Omental fat pad (tissue), 4 donors: ENCODE results near the gene TAS2R41. TPM values are rescaled to one million over a fixed set of nuclear protein-coding genes. Genes with fewer than 3 reads are reported as not detected.

Source experiments
- ATAC-seq: fragments of 150-250 bp; one replicate; pipeline ENCODE4 v1.9.1; 2016; ENCODE audit warnings: mild to moderate bottlenecking, moderate library complexity; ENCODE audit not compliant: low FRiP score
- DNase-seq: peaks from one replicate; pipeline ENCODE4 v3.0.0-alpha.2; 2019; ENCODE audit warnings: low spot score
- total RNA-seq, 4 donors: library from RNA; depleted of rRNA; stranded (reverse); fragments of >200 nt; gene quantifications; one replicate each; pipeline ENCODE4 v1.1.0, GENCODE V29; 2016
- TF ChIP-seq, protein P1 (sequence below), 3 donors: fragments of 450-650 bp; IDR thresholded peaks; one replicate each; pipeline ENCODE4 v1.5.1; 2016 to 2017; ENCODE audit warnings: antibody characterized with exemption in 3 of 3, mild to moderate bottlenecking in 3 of 3, moderate library complexity in 2 of 3

Gene TAS2R41
- total RNA-seq, 4 donors from 2014 or later: not detected

DNA sequence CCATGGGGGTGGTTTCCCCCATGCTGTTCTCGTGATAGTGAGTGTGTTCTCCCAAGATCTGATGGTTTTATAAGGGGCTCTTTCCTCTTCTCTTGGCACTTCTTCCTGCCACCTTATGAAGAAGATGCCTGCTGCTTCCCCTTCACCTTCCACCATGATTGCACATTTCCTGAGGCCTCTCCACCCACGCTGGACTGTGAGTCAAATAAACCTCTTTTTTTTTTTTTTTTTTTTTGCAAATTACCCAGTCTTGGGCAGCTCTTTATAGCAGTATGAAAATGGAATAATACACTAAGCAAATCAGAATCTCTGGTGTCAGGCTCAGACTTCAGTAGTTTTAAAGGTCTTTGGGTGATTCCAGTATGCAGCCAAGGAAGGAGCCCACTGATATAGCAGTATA lies 28.2 kb downstream of the TAS2R41 start:
- ATAC-seq (no peak), DNase-seq (no peak)
- TF ChIP-seq, protein P1, sequence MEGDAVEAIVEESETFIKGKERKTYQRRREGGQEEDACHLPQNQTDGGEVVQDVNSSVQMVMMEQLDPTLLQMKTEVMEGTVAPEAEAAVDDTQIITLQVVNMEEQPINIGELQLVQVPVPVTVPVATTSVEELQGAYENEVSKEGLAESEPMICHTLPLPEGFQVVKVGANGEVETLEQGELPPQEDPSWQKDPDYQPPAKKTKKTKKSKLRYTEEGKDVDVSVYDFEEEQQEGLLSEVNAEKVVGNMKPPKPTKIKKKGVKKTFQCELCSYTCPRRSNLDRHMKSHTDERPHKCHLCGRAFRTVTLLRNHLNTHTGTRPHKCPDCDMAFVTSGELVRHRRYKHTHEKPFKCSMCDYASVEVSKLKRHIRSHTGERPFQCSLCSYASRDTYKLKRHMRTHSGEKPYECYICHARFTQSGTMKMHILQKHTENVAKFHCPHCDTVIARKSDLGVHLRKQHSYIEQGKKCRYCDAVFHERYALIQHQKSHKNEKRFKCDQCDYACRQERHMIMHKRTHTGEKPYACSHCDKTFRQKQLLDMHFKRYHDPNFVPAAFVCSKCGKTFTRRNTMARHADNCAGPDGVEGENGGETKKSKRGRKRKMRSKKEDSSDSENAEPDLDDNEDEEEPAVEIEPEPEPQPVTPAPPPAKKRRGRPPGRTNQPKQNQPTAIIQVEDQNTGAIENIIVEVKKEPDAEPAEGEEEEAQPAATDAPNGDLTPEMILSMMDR (IDR thresholded peaks at IDR 0.05): no peak

DNA sequence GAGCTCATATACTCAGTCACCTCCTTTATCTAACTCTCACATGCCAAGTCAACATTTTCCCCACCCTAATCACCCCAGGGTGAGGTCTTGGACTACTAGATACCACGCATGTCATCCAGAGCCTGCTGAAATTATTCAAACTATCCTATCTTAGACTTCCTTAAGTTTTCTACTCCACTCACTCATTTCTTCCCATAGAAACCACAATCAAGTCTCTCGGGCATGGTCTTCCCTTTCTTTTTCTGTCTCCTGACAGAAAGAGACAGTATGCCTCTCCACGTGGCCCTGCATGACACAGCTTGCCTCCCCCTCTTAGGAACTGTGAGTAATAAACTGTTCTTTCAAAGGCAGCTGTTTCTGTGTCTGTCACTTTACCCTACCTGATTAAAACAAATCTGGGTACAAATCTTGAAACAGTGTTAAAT lies 29.4 kb downstream of the TAS2R41 start:
- ATAC-seq (no peak), DNase-seq (no peak)
- TF ChIP-seq, protein P1 (IDR thresholded peaks at IDR 0.05): no peak

DNA sequence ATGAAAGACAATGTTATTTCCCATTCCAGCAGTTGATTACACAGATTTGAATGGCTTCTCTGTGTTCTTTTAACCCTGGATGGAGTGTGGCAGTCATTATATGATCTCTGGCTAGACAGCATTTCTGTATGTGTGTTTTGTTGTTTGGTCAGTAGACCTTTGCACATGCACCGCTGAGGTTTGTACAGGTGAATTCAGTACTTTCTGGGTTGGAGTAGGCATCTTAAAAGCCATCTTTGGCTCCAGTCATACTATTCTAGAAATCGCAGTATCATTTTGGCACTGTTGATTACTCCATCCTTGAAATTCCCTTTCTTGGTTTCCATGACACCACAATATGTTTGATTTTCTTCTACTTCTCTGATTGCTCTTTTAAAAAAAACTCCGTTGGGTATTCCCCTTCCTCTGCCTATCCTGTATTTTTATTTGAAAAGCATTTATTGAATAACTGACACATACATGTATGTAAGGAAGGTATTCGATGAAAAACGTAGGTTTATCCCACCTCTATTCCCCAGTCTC lies 29.9 kb downstream of the TAS2R41 start:
- DNase-seq (no peak), ATAC-seq (no peak)
- TF ChIP-seq, protein P1 (IDR thresholded peaks at IDR 0.05): no peak

DNA sequence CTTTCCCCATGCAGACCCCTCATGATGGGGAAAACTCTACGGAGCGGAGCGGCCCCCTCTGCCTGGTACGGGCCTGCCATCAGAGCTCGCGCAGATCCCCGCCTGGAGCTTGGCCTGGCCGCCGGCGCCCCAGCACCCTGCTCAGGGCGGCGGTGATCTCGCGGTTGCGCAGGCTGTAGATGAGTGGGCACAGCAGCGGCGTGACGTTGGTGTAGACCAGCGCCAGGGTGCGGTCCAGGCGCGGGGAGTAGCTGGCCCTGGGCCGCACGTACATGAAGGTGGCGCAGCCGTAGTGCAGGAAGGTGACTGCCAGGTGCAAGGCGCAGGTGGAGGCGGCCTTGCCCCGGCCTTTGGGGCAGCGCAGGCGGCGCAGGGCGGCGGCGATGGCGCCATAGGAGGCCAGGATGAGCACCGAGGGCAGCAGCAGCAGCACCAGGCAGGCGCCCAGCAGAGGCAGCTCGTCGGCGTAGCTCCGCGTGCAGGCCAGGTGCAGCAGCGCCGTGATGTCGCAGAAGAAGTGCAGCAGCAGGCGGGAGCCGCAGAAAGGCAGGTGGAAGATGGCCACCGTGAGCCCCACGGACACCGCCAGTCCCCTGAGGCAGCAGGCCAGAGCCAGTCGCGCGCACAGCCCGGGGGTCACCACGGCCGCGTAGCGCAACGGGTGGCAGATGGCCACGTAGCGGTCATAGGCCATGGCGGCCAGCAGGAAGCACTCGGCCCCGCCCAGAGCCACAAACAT lies 33.4 kb downstream of the TAS2R41 start:
- DNase-seq: no peak
- ATAC-seq: no peak
- TF ChIP-seq, protein P1 (IDR thresholded peaks at IDR 0.05): no peak

DNA sequence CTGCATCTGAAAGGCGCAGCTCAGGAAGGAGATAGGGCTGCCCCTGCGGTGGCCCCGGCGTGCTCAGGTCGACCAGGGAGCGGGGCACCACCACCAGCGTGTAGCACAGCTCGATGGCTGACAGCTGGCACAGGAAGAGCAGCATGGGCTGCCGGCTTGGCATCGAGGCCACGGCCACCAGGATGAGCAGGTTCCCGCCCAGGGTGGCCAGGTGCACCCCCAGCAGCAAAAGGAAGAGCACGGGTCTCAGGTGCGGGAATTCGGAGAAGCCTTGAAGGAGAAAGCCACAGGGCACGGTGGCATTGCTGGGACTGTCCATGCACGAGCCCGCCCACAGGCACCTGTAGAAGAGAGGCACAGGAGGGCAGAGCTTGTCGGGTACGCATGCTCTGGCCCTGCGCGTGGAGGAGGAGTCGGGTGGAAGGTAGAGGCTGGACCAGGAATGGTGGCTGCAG lies 33.9 kb downstream of the TAS2R41 start:
- no peak for DNase-seq
- TF ChIP-seq, protein P1 (IDR thresholded peaks at IDR 0.05): no peak
- ATAC-seq: no peak

DNA sequence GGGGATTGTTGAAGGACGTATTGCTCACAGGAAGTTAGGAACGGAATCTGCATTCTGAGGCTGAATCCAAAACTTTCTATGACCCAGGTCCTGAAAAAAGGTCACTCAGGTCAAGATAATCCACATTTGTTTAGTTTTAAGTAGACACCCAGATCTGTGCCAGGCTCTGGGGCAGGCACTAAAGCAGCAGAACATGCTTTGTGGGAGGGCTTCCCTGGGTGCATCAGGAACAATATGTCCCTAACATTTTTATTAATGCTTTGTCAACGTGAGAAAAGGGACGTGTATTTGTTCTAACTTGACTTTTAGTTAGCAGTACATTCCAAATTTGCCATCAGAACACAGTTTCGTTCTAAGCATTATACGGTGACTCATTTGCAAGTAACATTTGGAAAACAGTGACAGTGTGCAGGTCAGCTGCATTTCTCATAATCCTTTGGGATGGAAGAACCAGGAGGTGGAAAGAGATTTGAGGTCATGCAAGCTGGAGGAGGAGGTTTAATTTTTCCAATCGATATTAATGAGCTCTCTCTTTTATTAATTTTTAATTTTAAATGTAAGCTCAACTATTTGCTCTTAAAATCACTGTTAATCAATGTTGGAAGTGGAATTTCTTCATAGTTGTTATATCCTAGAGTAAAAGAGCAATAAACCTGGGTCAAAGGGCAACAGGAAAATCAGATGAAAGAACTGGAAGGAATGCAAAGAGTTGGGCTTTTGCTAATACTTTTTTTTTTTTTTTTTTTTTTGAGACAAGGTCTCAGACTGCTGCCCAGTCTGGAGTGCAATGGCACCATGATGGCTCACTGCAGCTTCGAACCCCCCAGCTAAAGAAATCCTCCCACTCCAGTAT lies 35.0 kb downstream of the TAS2R41 start:
- DNase-seq: no peak
- TF ChIP-seq, protein P1 (IDR thresholded peaks at IDR 0.05): no peak
- ATAC-seq: no peak
